NCI-H446 treated with DMSO at 0.1 percent for 48 hours (cell line): Measurements from ENCODE around the gene MYB.
"Not testable (repeated sequence)": the region's sequence is repeated elsewhere in the genome, so short reads cannot be mapped to it uniquely, and the experiment has no call there.

Source experiments
- DNase-seq: peaks from one replicate; lab custom pipeline; 2025; lab: John Stamatoyannopoulos, UW

MYB gene

DNA sequence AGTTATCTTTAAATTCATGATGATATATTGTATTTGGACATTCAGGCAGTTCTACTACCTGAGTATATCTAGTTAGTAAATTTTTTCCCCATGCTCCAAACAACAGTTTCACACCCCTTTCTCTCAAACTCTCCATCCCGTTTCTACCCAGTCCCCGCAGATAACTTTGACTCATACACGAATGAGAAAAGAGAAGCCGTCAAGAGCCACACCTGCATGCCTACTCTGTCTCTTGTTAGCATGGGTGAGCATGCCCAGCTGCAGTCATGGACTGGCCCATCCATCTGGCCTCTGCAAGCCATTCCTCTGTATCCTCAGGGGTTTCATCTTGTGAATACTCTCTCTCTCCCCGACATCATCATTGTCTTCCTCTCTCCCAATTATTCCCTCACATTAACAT is 41.5 kb downstream of the MYB start:
- DNase-seq, result no peak

DNA sequence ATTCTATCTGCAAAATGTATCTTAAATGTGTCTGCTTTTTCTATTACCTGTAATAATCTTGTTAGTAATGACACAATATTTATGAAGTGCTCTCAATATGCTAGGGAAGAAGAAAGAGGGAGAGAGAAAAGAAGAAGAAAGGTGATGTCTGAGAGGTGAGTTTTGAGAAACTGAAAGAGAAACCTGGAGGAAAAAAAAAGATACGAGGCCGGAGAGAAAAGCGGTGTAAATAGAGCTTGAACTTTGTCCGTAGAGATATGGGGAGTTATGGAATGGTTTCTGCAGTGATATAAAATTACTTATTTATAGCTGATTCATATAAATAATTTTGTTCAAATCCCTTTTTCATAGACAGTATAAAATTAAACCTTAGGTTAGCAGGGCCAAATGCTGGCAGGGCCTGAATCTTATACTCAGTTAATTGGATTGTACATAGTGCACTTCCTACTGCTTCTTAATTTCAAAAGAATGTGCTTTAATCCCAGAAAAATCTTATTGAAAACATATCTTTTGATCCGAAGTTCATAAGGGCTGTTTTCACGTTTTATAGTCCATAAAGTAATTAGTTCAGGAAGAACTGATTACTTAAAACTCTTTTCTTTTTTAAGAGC is 43.0 kb downstream of the MYB start:
- no peak for DNase-seq

DNA sequence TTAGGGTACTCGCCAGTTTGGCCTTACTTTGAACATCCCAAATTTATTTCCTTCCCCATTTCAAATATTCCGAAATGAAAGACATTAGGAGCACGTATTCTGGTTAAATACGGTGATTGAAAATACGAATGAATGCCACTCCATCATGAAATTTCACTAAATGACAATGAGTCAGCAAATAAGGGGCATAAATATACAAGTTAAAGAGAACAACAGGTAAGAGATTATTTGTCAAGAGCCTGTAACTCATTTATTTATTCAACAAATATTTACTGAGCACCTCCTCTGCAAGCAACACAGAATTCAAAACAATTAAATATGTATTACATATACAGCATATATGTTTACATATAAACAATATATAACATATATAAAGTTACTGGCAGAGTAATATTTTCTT is 44.8 kb downstream of the MYB start:
- no peak for DNase-seq

DNA sequence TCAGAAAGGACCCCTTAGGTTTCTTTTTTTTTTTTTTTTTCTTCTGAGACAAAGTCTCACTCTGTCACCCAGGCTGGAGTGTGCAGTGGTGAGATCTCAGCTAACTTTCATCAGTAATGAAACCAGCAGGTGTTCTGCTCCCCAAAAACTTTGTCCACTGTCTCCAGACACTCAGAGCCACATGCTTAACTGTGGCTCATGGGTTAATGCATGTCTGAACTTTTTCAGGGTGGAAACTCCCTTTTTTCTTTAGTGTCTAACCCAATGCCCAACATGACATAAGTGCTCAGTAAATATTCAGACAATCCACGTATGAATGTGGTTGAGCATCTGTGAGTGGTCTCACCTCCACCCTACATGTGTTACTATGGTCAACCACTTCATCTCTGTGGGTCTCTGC is 45.4 kb downstream of the MYB start:
- no peak for DNase-seq

DNA sequence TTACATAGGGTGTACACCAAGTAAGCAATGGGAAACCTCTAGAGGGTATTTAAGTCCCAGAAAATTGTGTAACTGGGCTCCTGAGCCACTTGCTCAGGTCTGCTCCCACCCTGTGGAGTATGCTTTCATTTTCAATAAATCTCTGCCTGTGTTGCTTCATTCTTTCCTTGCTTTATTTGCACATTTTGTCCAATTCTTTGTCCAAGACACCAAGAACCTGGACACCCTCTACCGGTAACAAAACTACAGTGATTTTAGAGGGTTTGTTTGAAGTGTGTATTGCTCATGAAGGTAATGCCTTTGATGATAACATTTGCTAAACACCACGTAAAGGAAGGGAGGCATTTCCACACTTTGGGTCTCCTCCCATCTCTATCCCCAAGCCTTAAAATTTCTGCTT is 46.2 kb downstream of the MYB start:
- DNase-seq, result no peak

DNA sequence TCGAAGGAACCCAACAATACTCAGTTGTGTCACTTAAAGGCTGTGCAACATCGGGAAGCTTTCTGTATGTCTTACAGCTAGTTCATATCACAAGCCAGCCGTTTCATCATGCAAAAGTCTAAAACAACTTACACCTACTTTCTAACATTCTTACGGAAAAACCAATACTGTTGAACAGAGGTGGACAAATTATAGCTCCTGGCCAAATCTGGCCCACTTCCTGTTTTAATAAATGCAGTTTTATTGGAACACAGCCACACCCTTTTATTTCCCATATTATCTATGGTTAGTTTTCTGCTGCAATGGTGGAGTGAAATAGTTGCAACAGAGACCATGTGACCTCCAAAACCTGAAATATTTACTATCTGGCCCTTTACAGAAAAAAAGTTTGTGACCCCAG is 46.6 kb downstream of the MYB start:
- no peak for DNase-seq

DNA sequence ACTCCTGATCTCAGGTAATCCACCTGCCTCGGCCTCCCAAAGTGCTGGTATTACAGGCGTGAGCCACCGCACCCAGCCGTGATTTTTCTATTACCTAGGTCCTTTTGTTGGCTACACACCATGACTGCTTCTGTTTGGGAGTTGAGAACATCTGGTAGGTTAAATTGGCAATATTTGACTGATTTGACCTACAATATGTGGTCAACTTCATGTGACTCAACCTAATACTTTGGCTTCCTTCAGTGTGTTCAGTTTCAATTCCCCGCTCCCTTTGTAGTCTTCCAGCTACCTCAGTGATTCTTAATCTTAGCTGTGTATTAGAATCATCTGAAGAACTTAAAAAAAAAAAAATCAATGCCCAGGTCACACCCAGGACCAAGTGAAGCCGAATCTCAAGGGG is 47.4 kb downstream of the MYB start:
- DNase-seq, result no peak

DNA sequence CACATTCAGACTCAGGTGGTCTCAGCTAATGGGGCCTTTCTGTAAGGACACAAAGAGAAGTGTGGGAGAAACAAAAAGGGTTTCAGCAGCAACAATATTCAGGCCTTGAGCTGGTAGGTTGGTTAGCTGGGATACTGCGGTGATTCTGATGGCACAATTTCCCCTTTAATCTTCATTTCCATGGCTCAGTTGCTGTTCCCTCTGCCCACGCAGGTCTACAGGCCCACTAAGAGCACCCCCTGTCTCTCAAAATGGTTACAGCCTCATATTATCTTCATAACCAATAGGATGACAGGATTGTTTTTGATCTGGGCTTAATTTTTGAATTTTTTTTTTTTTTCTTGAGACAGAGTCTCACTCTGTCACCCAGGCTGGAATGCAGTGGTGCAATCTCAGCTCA is 48.9 kb downstream of the MYB start:
- DNase-seq, result no peak

DNA sequence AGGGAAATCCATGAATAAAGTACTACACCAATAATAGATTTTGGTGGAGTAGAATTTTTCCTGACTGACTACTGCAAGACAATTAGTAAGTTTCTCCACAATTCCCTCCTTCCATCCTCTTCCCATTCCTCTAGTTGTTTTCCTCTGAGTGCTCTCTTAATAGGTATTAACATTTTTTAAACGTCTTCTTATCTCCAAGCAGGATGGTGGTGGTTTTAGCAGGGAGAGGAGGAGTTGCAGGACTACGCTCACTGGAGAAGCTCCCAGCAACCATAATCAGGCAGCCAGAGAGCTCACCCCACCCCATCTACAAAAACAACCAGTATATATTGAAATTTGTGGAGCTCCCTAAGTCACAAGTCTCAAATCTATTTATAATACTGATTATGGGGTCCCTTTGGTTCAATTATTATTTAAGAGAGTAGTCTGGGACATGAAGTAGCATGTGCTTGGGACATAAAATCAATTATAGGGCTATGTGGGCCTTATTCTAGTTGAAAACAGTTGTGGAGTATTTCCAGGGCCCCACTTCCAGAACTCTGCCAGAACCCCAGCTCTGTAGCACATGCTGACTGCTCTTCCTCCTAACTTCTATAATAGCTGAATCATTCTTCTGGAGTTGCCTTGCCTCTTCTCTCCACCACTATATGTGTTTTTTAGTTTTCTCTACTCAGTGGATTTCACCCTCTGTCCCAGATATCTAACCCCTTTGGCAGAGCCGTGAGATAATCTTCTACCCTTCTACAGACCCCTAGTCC is 49.8 kb downstream of the MYB start:
- no peak for DNase-seq

DNA sequence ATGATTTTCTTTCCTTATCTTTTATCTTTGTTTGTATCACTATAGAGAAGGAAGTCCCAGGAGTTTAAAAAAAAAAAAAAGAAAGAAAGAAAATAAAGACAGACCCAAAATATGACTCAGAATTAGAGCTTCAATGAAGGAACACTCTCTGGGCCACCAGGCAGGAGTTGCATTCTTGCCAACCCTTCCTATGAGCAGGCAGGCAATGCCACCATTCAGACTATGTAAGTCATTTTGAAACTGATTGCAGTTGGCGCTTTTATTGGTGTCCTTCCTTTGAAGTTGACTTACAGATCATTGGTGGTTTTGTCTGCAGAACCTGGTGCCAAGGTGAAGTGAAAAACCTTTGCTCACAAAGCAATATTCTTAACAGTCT is 50.3 kb downstream of the MYB start:
- DNase-seq, result no peak

DNA sequence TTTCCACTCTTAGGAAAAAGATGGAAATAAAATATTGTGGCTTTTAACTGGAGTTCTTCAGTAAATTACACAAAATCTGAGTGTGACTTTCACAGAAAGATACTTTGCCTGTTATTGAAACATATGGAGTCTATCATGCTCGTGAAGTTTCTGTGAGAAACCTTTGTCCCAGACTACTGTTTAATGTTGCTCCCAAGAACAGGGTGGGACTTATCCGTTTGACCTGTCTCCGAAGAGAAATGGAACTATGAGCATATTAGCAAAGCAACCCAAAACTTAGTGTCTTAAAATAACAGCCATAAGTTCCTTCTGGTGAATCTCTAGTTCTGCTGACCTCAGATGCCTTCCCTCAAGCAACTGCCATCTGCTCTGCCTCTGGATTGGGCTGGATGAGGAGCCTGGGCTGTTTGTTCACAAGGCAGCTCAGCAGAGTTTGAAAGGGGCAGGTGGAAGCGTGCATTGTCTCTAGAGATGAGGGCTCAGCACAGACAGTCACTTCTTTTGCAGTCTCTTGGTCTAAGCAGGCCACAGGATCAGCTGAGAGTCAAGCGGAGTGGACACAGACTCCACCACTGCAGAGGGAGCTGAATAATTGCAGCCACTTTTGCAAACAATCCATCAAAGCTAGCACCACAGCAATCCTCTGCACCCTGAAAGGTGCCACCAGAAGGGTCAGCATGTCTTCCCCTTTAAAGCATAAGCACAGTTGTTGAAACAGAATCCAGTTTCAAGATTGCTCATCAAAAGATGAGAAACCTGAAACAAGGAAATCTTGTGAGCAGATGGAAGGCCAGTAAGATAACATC is 52.8 kb downstream of the MYB start:
- no peak for DNase-seq

DNA sequence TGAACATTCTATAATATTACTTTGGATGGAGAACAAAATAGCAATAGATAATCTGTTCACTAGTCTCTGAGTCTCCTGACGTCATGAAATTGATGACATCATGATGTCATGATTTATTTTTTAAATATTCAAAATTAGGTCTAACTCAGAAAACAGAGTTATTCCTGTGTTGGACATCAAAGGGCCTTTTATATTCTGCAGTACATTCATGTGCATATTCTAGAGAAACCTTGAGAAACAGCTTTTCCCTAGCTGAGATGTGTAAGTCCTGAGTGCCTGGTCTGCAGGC is 53.3 kb downstream of the MYB start:
- DNase-seq, result no peak

DNA sequence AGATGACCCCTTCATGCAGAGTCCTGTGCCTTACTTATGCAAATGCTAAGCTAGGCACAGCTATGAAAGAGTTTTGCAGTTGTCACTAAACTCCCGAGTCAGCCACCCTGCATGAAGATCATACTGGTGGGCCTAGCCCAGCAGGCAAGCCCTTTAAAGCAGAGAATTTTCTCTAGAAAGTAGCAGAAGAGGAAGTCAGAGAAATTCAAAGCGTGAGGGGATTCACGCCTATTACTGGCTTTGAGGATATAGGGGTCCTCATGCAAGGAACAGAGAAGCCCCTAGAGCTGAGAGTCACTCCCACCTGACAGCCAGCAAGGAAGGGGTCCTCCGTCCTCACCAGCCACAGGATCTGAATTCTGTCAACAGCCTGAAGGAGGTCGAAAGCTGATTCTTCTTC is 54.6 kb downstream of the MYB start:
- DNase-seq, result no peak

DNA sequence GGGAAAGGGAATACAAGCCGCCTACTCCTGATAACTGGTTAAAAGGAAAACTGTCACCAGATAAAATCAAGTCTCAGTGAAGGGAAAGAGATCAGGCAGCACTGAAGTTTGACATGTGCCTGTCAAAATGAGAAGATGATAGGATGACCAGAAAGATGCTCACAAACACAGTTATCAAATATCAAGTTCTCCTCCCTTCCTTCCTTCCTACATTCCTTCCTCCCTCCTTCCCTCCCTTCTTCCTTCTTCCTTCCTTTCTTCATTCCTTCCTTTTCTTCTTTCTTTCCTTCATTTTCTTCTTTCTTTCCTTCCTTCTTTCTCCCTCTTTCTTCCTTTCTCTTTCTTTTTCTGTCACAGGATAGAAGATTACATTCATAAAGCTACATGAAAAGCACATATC is 55.2 kb downstream of the MYB start:
- DNase-seq, result no peak

DNA sequence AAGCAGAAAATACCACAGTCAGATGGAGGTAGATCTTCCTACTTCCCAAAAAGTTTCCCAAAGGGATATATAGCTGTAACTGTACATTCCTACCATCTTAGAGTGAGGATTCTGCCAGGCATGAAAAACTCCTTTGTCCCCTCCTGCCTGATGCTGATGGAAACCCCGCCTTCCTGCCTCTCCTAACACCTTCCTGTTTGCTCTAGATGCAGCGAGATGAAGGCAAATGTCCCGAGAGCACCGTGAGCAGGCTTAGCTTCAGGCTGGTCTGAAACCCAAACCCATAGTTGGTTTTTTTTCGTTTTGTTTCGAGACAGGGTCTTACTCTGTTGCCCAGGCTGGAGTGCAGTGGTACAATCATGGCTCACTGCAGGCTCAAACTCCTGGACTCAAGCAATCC is 55.6 kb downstream of the MYB start:
- no peak for DNase-seq

DNA sequence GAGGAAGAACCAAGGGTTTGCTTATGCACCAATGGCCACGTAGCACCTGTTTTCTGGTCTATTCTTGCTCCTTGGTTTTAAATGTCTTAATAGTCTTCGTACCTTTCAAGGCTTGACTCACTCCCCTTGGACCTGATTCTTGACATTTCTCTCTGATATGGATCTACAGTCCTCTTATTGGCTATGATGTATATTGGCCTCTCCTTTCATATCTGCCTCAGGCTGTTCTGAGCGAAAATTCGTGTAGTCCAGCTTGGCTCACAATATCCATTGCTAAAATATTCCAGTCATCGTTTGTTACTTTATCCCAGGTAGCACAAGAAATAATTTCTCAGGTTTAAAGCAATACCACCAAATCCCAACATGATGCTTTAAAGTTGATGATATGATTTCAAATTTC is 59.6 kb downstream of the MYB start:
- no peak for DNase-seq

DNA sequence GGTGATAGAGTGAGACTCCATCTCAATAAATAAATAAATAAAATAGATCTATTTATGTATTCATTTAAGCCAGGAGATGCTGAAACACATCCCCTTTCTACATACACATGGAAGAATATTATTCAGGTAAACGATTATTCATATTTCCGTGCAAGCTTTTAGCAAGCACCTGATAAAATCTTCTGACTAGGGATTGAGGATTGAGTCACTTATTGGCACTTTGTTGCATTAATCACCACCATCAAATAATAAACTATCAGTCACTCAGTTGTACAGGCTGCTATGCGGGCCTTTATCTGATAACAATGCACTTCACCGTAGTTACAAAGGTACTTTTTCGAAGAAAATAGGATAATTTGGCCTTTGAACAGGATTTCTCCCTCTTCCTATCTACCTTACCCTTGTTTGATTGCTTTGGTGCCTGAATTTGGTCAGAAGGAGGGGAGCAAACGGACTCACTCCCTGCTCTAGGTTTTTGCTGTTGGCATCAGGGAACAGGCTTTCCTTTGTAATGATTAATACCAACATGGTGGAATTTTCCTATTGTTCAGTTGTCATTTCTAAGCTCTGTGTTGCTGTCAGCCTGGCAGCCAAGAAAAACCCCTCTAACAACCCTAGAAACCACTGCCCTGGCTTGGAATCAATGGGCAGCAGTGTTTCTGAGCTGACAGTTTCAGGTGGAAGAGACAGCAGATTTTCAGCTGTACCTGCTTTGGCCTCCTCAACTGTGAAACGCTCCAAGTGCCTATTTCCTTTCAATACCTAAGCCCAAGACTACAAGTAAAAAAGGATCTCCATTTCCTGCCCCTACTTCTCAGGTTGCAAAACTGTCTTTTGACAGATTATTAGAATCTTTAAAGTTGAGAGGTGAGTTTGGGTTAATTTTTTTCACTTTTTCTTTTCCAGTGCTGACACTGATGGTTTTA is 63.0 kb downstream of the MYB start:
- DNase-seq, result no peak

DNA sequence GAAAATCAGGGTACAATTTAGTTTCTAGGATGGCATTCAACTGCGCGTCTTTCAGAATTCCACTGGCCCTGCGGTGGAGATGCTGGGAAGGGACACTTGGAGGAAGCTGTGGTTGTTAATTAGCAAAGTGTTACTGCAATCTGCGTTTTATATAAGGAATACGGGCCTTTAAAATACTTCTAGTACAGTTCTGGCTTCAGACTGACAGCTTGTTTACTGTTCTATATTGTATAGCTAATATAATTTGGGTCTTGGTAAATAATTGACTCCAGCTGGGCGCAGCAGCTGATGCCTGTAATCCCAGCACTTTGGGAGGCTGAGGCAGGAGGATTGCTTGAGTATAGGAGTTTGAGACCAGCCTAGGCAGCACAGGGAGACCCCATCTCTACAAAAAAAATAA is 63.7 kb downstream of the MYB start:
- DNase-seq, result no peak

DNA sequence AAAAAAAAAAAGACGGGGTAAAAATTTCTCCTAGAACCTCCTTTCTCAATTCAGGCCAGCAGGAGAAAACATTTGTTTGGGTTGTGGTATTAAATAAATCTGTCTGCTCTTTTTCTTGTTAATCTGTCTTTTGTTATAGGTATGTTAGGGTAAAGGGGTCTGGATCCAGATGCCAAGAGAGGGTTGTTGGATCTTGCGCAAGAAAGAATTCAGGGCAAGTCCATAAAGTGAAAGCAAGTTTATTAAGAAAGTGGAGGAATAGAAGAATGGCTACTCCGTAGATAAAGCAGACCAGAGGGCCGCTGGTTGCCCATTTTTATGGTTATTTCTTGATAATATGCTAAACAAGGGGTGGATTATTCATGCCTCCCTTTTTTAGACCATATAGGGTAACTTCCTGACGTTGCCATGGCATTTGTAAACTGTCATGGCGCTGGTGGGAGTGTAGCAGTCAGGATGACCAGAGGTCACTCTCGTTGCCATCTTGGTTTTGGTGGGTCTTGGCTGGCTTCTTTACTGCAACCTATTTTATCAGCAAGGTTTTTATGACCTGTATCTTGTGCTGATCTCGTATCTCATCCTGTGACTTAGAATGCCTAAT is 65.4 kb downstream of the MYB start:
- DNase-seq, result not testable (repeated sequence)

DNA sequence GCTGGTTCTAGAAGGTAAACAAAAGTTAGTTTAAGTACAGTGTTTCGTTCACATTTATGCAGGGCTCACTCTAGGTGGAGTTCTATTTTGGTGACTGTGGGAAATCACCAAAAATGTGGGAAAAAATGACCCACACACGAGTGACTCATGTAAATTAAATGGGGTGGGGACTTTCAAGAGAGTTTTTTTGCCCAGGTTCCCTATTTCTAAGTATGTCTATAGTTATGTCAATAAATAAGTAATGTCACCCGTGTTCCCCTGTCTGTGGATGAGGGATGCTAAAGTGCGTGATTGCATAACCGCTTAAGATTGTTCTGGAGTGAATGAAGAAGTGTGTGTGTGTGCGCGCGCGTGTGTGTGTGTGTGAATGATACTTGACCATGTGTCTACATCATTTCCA is 69.1 kb downstream of the MYB start:
- no peak for DNase-seq

DNA sequence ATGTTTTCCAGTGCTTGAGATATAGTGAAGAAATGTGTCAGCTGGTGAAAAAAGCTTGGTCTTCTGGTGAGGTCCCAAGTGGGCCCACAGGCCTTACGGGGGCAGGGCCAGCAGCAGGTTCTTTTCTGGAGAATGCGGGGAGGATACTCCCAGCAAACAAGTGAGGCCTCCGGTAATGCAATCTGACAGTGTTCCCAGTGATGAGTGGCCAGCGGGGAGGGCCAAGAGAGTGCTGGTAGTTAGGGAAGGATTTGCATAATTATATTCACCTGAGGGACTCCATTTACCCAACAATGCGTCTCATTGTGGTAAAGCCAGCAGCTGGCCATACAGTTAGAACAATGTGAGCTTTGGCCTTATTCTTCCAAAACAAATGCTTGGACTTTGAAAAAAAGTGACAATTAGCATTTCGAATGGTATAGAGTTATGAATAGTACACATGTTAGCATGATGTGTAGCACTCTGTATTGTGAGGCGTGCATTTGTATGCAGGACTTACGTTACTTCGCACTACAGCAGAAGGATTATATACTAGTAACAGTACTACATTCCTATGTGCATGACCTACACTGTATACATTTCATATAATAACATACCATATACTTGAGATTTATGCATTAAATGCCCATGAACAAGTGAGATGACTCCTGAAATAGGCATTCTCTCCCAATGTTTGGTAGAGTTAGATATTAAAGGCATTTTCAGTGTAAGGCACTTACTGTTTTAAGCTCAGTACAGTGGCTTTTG is 69.8 kb downstream of the MYB start:
- DNase-seq, result no peak
